ENCODE data around the gene ADGRD2.

Gene ADGRD2

DNA sequence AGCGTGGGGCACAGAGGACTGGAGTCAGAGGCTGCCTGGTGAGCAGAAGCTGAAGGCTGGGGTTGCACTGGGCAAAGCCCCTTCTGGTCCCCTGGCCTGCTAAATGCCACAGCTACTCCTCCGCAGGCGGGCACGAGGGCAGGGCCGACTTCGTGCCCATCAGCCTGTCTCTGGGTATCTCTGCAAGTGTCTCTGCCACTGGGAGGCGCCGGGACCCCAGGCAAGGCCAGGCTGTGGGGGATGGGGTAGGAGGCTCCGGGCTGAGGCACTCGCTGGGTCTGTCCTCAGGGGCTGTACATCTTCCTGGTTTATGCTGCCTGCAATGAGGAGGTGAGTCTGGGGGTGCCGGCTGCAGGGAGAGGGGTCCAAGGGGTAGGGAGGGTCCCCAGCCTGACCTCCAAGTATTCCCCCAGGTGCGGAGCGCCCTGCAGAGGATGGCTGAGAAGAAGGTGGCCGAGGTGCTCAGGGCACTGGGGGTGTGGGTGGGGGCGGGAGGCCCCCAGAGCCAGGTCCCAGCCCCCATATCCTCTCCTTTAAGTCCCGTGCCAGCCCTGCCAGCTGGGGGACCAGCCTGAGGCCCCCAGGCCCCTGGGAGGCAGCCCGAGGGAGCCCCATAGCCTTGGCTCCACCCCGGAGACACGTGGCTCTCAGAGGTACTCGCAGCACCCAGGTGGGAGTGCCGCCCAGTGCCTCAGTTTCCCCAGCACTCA is 25.1 kb downstream of the ADGRD2 start:
- CTCF ChIA-PET = no interaction called here
- no peak for DNase-seq (ENCODE audit: extremely low spot score)
- TF ChIP-seq, protein P1, sequence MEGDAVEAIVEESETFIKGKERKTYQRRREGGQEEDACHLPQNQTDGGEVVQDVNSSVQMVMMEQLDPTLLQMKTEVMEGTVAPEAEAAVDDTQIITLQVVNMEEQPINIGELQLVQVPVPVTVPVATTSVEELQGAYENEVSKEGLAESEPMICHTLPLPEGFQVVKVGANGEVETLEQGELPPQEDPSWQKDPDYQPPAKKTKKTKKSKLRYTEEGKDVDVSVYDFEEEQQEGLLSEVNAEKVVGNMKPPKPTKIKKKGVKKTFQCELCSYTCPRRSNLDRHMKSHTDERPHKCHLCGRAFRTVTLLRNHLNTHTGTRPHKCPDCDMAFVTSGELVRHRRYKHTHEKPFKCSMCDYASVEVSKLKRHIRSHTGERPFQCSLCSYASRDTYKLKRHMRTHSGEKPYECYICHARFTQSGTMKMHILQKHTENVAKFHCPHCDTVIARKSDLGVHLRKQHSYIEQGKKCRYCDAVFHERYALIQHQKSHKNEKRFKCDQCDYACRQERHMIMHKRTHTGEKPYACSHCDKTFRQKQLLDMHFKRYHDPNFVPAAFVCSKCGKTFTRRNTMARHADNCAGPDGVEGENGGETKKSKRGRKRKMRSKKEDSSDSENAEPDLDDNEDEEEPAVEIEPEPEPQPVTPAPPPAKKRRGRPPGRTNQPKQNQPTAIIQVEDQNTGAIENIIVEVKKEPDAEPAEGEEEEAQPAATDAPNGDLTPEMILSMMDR (IDR thresholded peaks at IDR 0.05; ENCODE audit: control extremely low read depth, extremely low read depth, low read depth, missing control alignments) = no peak
- POLR2A ChIA-PET = no interaction called here

DNA sequence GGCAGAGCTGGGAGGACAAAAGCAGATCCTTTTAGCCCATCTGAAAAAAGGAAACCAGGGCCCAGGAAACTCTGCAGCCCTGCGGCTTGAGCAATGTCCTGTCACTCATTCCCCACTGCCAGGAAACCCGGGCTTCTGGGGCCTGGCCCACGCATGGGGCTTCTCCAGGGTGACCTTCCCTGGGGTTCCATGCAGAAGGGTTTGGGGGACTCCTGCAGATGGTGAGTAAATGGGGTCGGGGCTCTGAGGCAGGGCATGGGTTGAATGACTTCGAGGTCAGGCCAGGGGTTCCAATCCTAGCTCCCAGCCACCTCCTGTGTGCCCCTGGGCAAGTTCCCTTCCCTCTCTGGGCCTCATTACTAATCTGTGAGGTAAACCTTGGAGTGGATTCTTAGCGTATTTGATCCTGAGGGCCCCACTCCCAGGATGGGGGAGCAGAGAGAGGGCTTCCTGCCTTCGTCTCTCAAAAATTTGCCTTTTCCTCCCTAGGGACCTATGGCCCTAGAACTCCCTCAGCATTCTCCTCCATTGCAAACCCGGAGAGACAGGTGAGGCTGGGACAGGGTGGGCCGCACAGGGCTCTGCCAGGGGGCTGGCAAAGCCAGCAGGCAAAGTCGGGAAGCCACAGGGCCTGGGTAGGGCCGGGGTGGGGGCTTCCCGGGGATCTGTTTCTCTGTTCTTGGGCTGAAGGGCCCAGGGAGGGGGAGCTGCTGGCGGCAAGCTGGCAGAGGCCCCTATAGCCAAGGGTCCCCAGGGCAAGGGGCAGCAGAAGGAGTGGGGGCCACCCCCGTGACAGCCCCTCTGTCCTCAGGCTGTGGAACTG is 25.8 kb downstream of the ADGRD2 start:
- TF ChIP-seq, protein P1 (IDR thresholded peaks at IDR 0.05; ENCODE audit: control extremely low read depth, extremely low read depth, low read depth, missing control alignments) = no peak
- no peak for DNase-seq (ENCODE audit: extremely low spot score)
- CTCF ChIA-PET = no interaction called here
- POLR2A ChIA-PET = no interaction called here

DNA sequence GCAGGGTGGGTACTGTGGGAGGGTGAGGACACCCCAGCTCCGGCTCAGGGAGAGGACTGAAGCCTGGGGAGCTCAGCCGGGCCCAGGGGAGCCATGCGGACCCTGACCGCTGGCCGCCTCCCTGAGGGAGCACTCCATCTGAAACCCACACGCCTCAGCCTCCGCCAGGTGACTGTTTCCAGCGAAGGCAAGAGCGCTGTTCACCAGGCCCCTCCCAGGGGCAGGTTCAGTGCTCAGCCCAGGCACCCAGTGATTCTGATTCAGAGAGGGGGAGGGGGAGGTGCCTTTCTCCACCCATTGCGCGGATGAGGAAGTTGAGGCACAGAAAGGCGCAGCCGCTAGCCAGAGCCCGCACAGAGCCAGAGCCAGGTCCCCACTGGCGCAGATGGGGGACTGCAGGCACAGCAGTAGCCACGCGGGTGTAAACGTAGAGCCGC is 27.0 kb downstream of the ADGRD2 start:
- TF ChIP-seq, protein P1 (IDR thresholded peaks at IDR 0.05; ENCODE audit: control extremely low read depth, extremely low read depth, low read depth, missing control alignments) = no peak
- POLR2A ChIA-PET = no interaction called here
- CTCF ChIA-PET = interaction anchor here (1.4 kb wide), 1 partner anchor 60 kb away, joined by 3 read pairs; no protein-coding TSS in a partner anchor
- DNase-seq (ENCODE audit: extremely low spot score) = no peak

DNA sequence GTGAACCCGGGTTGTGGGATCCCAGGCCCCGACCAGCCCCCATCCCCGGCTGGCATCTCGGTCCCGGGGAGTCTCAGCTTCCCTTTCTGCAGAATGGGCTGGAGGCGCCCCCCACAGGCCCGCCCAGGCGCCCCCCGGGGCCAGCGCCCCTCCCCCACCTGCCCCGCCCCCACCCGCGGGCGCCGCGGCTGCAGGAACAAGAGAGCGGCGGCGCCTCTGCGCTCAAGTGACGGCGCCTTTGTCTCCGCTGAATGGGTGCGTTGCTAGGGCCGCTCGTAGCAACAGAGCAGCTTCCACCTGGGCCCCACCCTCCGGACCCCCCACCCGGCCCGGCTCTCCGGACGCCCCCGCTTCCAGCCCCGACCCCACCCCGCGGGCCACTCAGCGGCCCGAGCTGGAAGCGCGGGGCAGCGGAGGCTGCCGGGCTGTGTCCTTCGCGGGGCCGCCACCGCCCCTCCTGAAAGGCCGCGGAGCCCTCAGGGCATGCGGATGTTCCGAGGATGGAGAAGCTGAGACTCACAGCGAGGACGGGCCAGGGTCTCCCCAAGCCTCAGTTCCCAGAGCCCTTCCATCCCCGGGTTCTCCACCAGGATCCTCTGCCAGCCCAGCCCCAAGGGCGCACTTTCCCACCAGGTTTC is 27.5 kb downstream of the ADGRD2 start:
- ChIA-PET CTCF (interaction anchor here (1.4 kb wide), 1 partner anchor 60 kb away, joined by 3 read pairs; no protein-coding TSS in a partner anchor), POLR2A (no interaction called here)

DNA sequence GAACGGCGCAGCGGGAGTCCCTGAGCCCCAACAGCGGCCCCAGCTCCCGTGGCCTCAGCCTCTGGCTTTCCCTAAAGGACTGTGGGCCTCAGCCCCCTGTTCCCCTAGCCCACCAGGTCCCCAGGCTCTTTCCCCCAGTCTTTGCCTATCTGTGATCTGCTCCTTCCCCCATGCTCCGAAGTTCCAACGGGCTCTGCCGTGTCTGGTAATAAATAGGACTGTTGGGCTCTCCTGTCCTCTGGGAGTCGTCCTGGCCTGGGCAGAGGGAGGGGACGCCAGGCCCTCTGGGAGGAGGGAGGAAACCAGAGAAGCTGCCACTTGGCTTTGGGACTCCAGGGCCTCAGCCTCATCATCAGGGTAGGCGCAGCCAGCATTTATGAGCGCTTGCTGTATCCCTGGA is 28.1 kb downstream of the ADGRD2 start:
- POLR2A ChIA-PET = no interaction called here
- DNase-seq (ENCODE audit: extremely low spot score) = no peak
- CTCF ChIA-PET = interaction anchor here (1.4 kb wide), 1 partner anchor 59 kb away, joined by 3 read pairs; no protein-coding TSS in a partner anchor
- TF ChIP-seq, protein P1 (IDR thresholded peaks at IDR 0.05; ENCODE audit: control extremely low read depth, extremely low read depth, low read depth, missing control alignments) = no peak

More for the DNA sequence above, 27.5 kb downstream of the ADGRD2 start:
- TF ChIP-seq, protein P1 (IDR thresholded peaks at IDR 0.05; ENCODE audit: control extremely low read depth, extremely low read depth, low read depth, missing control alignments) = no peak
- no peak for DNase-seq (ENCODE audit: extremely low spot score)

DNA sequence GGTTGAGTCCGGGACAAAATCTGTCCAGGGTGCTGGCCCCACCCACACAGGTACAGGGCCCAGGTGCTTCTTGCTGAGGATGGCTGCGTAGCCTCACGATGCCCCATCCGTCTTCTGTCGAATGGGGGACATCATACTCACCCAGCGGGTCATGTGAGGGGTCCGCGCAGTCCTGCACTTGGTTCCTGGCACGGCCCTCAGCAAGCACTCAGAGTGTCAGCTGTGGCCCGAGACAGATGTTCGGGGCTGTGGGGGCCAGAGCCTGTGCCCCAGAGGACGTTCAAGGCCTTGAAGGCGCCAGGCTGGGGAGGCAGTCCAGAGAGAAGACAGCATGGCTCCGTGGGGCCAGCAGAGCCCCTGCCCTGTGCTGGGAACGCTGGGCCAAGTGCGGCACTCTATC is 29.1 kb downstream of the ADGRD2 start:
- no peak for DNase-seq (ENCODE audit: extremely low spot score)
- POLR2A ChIA-PET = no interaction called here
- TF ChIP-seq, protein P1 (IDR thresholded peaks at IDR 0.05; ENCODE audit: control extremely low read depth, extremely low read depth, low read depth, missing control alignments) = no peak
- CTCF ChIA-PET = no interaction called here

Data from GM10248 (cell line).